Stimulated activated naive CD8-positive, alpha-beta T cell treated with anti-CD3 and anti-CD28 coated beads, Interleukin-15, amount 100 ng/mL, for 72 hours (primary cell): ENCODE measurements around the gene PBX3.
A peak's percentile ranks its signal among the peaks of the same experiment; 100 is the strongest.

ENCODE experiments used
- ATAC-seq: fragments of 150-1000 bp; cut with Tn5 transposase; 2 replicates; pipeline ENCODE4 v1.10.0; 2021; ENCODE audit warnings: mild to moderate bottlenecking, moderate library complexity
- DNase-seq, 2 donors: peaks; one replicate each; pipeline ENCODE4 v3.0.0; 2021 to 2022
- H3K27ac Mint-ChIP-seq, 2 donors: one replicate each; pipeline ENCODE4 v1.8.0; 2022; ENCODE audit warnings: mild to moderate bottlenecking in 2 of 2, mixed read lengths in 2 of 2, moderate library complexity in 2 of 2
- H3K27me3 Mint-ChIP-seq: one replicate; pipeline ENCODE4 v1.8.0; 2022; ENCODE audit warnings: mixed read lengths
- H3K4me1 Mint-ChIP-seq: one replicate; pipeline ENCODE4 v1.8.0; 2022; ENCODE audit warnings: mild to moderate bottlenecking, mixed read lengths
- H3K4me3 Mint-ChIP-seq, 2 donors: one replicate each; pipeline ENCODE4 v1.8.0; 2022; ENCODE audit warnings: mild to moderate bottlenecking in 2 of 2, mixed read lengths in 2 of 2, moderate library complexity in 1 of 2
- H3K9me3 Mint-ChIP-seq, 2 donors: one replicate each; pipeline ENCODE4 v1.8.0; 2022; ENCODE audit warnings: mixed read lengths in 2 of 2

PBX3 gene

DNA sequence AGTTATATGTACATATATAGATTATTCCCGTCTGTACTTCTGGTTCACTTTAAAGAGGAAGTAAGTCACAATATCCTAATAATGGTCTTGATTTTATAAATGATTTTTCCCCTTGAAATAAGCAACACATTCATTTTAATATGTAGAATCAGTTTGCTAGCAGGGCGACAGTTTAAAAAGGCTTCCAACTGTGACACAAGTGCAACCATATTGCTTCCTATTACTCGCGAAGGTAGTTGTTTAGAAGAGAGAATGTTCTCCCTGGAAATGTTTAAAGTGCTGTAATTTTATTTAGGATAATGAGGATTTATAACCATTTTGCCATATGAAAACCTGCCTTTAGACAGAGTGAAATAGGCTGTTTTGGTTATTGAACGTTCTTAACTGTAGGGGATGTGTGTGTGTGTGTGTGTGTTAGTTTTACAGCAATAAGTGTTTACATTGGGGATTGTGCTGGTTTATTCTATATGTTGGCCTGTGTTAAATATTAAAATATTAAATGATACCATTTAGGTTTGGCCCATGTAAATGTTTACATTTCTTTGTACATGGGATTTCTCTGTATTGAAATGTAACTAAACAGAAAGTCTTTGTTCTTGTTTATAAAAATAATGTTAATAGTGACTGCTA lies 138.3 kb downstream of the PBX3 start:
- Mint-ChIP-seq H3K9me3 (no peaks in the 10 kb centered on the region), H3K4me1 (peaks cover 9% of the 10 kb centered on the region), H3K4me3 (no peak overlapping the region), H3K27me3 (peaks cover 20% of the 10 kb centered on the region), H3K27ac (no peak overlapping the region)
- DNase-seq = no peak
- ATAC-seq = no peak

DNA sequence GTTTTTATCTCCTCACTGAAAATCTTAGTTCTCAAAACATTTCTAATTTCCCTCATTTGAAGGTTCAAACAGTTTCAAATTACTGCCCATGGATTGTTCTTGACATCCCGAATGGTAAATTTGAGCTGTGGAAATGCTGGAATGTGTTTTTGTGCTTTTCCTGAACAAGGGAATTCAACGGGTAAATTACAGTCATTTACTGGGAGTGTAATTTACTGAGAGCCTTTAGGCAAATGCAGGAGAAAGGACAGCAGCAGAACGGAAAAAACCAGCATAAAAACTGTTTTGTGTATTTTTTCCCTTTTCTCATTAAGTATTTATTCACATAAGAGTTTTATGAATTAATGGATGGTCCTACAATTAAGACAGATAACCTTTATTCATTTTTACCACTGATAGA lies 139.2 kb downstream of the PBX3 start:
- H3K9me3 Mint-ChIP-seq = no peaks in the 10 kb centered on the region
- H3K27ac Mint-ChIP-seq = no peak overlapping the region
- peaks cover 20% of the 10 kb centered on the region for H3K27me3 Mint-ChIP-seq
- H3K4me3 Mint-ChIP-seq = no peak overlapping the region
- no peak for ATAC-seq
- H3K4me1 Mint-ChIP-seq = peaks cover 9% of the 10 kb centered on the region
- no peak for DNase-seq

DNA sequence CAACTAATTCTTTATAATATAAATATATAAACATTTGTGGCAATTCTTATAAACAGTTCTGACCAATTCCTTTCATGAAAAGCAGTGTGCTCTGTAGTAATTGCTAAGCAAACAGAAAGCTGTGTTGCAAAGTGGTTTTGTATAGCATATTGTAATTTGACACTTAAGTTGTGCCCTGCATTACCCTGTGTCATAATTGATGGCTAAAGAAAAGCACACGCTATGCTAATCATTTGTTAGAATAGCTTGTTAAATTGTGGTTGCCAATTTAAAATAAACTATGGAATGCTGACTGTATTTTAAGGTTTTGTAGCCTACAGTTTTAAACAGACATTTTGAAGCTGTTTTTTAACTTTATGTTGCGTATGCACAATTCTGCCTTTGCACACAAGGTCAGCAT lies 140.0 kb downstream of the PBX3 start:
- ATAC-seq (no peak), DNase-seq (no peak)
- H3K4me1 Mint-ChIP-seq = peaks cover 9% of the 10 kb centered on the region
- no peak overlapping the region for H3K27ac Mint-ChIP-seq
- H3K9me3 Mint-ChIP-seq = no peaks in the 10 kb centered on the region
- no peak overlapping the region for H3K4me3 Mint-ChIP-seq
- H3K27me3 Mint-ChIP-seq = peaks cover 20% of the 10 kb centered on the region

- no peak for DNase-seq
Measured at GRCh38 chr9:125888211-125888610, 141.0 kb downstream of the PBX3 start.

DNA sequence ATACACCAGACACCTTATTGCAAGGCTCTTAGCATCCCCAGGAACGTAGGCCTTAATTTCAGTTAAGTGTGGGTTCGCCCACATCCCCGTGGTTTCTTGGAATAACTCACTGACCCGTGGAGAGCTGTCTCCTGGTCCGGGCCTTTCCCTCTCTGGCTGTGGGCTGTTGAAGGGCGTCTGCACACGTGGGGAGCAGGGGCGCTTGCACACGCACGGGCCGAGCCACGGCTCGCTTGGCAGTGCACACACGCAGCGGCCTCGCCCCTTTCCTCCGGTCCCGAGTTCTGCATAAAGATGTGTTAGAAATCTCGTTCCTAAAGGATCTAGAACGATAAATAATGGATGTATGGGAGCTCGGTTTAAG lies 141.9 kb downstream of the PBX3 start:
- DNase-seq (no peak), ATAC-seq (peak; percentile 31)
- peaks cover 20% of the 10 kb centered on the region for H3K27me3 Mint-ChIP-seq

More at GRCh38 chr9:125888211-125888610, 141.0 kb downstream of the PBX3 start:
- Mint-ChIP-seq H3K27me3 (peaks cover 20% of the 10 kb centered on the region), H3K27ac (no peak overlapping the region), H3K4me1 (peaks cover 9% of the 10 kb centered on the region), H3K9me3 (no peaks in the 10 kb centered on the region), H3K4me3 (no peak overlapping the region)
- no peak for ATAC-seq

GRCh38 chr9:125889476-125890419 lies 142.6 kb downstream of the PBX3 start:
- Mint-ChIP-seq H3K4me3 (peak overlapping the region; percentile 79 to 87), H3K4me1 (peaks cover 9% of the 10 kb centered on the region), H3K27me3 (peaks cover 20% of the 10 kb centered on the region), H3K9me3 (no peaks in the 10 kb centered on the region), H3K27ac (no peak overlapping the region)
- ATAC-seq = peak; percentile 80
- peak; percentile 19 to 39 for DNase-seq

More for the DNA sequence above, 141.9 kb downstream of the PBX3 start:
- H3K27ac Mint-ChIP-seq = no peak overlapping the region
- H3K4me3 Mint-ChIP-seq = peak overlapping the region; percentile 79 to 87
- H3K4me1 Mint-ChIP-seq = peaks cover 9% of the 10 kb centered on the region
- no peaks in the 10 kb centered on the region for H3K9me3 Mint-ChIP-seq

- peaks cover 9% of the 10 kb centered on the region for H3K4me1 Mint-ChIP-seq
- no peak overlapping the region for H3K27ac Mint-ChIP-seq
- H3K9me3 Mint-ChIP-seq = no peaks in the 10 kb centered on the region
- H3K4me3 Mint-ChIP-seq = no peak overlapping the region
- peaks cover 20% of the 10 kb centered on the region for H3K27me3 Mint-ChIP-seq
- ATAC-seq (no peak), DNase-seq (no peak)
Measured at GRCh38 chr9:125890826-125891225, 143.7 kb downstream of the PBX3 start.

GRCh38 chr9:125893277-125893676 lies 146.1 kb downstream of the PBX3 start:
- H3K4me1 Mint-ChIP-seq = peaks cover 9% of the 10 kb centered on the region
- no peak overlapping the region for H3K27ac Mint-ChIP-seq
- peaks cover 12% of the 10 kb centered on the region for H3K27me3 Mint-ChIP-seq
- H3K4me3 Mint-ChIP-seq = no peak overlapping the region
- ATAC-seq = no peak
- no peaks in the 10 kb centered on the region for H3K9me3 Mint-ChIP-seq
- no peak for DNase-seq

DNA sequence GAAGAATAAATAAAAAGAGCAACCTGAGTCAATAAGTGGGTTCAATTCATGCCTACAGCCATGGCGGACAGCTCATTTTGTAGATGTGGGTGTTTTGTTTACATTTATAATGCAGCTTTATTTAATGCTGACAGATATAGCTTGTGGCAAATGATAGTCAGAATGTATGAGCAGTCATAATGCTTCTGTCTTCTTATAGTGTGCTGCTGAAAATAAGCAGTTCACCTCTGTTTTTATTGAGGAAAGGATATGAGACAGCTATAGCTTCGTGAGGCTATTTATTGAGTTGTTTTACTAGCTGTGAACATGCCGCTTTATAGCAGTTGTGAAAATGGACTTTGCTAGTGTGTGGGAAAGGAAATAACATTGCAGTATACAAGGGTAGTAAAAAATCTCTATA lies 147.4 kb downstream of the PBX3 start:
- no peak overlapping the region for H3K4me3 Mint-ChIP-seq
- H3K4me1 Mint-ChIP-seq = no peaks in the 10 kb centered on the region
- no peaks in the 10 kb centered on the region for H3K9me3 Mint-ChIP-seq
- ATAC-seq (no peak), DNase-seq (no peak)
- H3K27me3 Mint-ChIP-seq = peaks cover 2% of the 10 kb centered on the region
- no peak overlapping the region for H3K27ac Mint-ChIP-seq

DNA sequence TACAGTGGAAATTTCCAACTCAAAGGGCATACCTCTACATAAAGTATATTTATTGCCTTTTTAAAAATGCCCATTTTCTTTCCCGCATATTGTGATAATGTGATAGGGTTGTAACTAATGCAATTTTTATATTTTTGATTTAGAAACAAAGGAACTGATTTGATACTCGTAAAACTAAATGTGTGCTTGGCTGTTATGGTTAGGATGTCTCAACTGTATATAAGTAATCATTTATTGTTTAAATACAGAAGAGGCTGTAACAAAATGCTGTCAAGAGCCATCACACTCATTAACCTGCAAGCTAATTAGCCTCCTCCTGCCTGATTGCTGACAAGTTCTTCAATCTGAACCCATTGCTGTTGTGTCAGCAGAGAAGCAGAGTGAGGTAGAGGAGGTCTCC lies 149.2 kb downstream of the PBX3 start:
- no peak for ATAC-seq
- H3K9me3 Mint-ChIP-seq = no peaks in the 10 kb centered on the region

DNA sequence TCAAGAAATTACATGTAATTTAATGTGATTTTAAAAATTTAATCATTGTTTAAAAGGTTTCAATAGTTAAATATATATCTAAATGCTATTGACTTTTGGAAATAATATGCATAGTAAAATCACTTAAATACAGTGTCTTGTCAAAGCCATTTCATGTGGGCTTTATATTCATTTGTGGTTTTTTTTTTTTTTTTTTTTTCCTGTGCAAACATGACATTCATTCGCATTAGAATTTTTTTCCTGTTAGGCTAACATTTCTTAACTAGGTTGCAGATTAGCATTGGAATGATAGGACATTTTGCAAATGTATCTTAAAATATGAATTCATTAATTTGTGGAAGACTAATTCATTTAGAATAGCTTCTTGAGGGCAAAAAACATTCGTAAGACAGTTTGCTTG lies 149.8 kb downstream of the PBX3 start:
- DNase-seq (no peak), ATAC-seq (no peak)
- no peaks in the 10 kb centered on the region for H3K27me3 Mint-ChIP-seq
- no peak overlapping the region for H3K4me3 Mint-ChIP-seq
- H3K9me3 Mint-ChIP-seq = no peaks in the 10 kb centered on the region
- no peaks in the 10 kb centered on the region for H3K4me1 Mint-ChIP-seq
- no peak overlapping the region for H3K27ac Mint-ChIP-seq

More for the DNA sequence above, 149.2 kb downstream of the PBX3 start:
- Mint-ChIP-seq H3K4me3 (no peak overlapping the region), H3K27ac (no peak overlapping the region), H3K27me3 (no peaks in the 10 kb centered on the region), H3K4me1 (no peaks in the 10 kb centered on the region)
- DNase-seq = no peak

GRCh38 chr9:125897481-125897880 lies 150.3 kb downstream of the PBX3 start:
- Mint-ChIP-seq H3K27ac (no peak overlapping the region), H3K9me3 (no peaks in the 10 kb centered on the region), H3K27me3 (no peaks in the 10 kb centered on the region), H3K4me1 (no peaks in the 10 kb centered on the region), H3K4me3 (no peak overlapping the region)
- ATAC-seq (no peak), DNase-seq (no peak)

GRCh38 chr9:125902214-125902613 lies 155.0 kb downstream of the PBX3 start:
- H3K9me3 Mint-ChIP-seq = no peaks in the 10 kb centered on the region
- ATAC-seq (no peak), DNase-seq (no peak)
- no peak overlapping the region for H3K4me3 Mint-ChIP-seq
- no peaks in the 10 kb centered on the region for H3K4me1 Mint-ChIP-seq
- no peak overlapping the region for H3K27ac Mint-ChIP-seq
- H3K27me3 Mint-ChIP-seq = peaks cover 7% of the 10 kb centered on the region

DNA sequence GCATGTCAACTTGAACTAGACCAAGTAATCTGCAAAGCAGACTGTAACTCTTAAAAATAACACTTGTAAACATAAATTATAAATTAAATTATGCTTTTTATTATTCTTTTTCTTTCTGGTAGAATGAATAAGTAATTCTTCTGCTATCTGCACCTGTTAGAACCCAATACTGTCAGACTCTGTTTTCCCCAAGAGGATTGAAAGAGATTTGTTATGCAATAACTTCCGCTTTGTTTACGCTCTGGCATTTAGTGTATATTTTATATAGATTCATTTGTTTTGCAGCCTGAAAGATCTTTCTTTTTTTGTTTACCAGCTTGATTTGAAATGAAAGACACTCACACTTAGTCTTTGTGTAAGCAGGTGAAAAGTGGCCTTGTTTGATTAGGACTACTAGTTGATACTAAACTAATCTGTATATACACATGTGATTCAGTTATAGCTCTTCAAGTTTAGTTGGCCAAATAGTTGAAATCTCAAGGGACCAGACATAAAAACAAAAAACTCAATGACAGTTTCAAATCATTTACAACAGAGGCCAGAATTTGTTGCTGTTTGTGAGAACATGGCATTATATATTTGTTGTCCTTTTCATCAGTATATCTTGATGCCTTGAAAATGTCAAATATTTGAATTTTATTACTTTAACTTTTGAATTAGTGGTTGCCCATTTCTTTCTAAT lies 155.8 kb downstream of the PBX3 start:
- DNase-seq (no peak), ATAC-seq (no peak)
- H3K27ac Mint-ChIP-seq = no peak overlapping the region
- no peaks in the 10 kb centered on the region for H3K4me1 Mint-ChIP-seq
- H3K4me3 Mint-ChIP-seq = no peak overlapping the region
- H3K27me3 Mint-ChIP-seq = peaks cover 7% of the 10 kb centered on the region
- no peaks in the 10 kb centered on the region for H3K9me3 Mint-ChIP-seq

GRCh38 chr9:125904155-125904851 lies 157.1 kb downstream of the PBX3 start:
- no peak for ATAC-seq
- no peak for DNase-seq
- H3K27me3 Mint-ChIP-seq = peaks cover 7% of the 10 kb centered on the region
- no peak overlapping the region for H3K27ac Mint-ChIP-seq
- no peak overlapping the region for H3K4me3 Mint-ChIP-seq
- no peaks in the 10 kb centered on the region for H3K9me3 Mint-ChIP-seq
- no peaks in the 10 kb centered on the region for H3K4me1 Mint-ChIP-seq
